Ovary (tissue), 9 donors: ENCODE data around the gene ENTPD7. TPM values are rescaled to one million over a fixed set of nuclear protein-coding genes. Genes with fewer than 3 reads are reported as not detected.

ENCODE experiments used
- DNase-seq, 5 donors: peaks; one replicate each; pipeline ENCODE4 v3.0.0-alpha.2; 2019 to 2020
- H3K27ac ChIP-seq, 2 donors: fragments of 200-600 bp; one replicate each; pipeline versions ENCODE4 v1.5.1 to v1.8.0; 2019 to 2022
- H3K27me3 ChIP-seq: fragments of 200-600 bp; one replicate; pipeline ENCODE4 v1.8.0; 2022
- H3K36me3 ChIP-seq: fragments of 200-600 bp; sonication (generic); one replicate; pipeline ENCODE4 v1.5.1; 2019
- H3K4me1 ChIP-seq: one replicate; pipeline ENCODE4 v1.8.1; 2013; ENCODE audit warnings: mild to moderate bottlenecking, moderate library complexity; ENCODE audit not compliant: insufficient read depth
- H3K4me3 ChIP-seq: fragments of 200-600 bp; sonication (generic); one replicate; pipeline ENCODE4 v1.5.1; 2017
- H3K9me3 ChIP-seq, 2 donors: fragments of 200-600 bp in 1 of 2; sonication (generic) in 1 of 2; one replicate each; pipeline versions ENCODE4 v1.5.1 to v1.8.1; 2013 to 2019; ENCODE audit warnings: mild to moderate bottlenecking in 1 of 2, moderate library complexity in 1 of 2
- EP300 ChIP-seq: sonication (generic); formaldehyde crosslinking; IDR thresholded peaks from one replicate; pipeline ENCODE4 v1.6.1; 2017; ENCODE audit warnings: antibody characterized with exemption
- POLR2A ChIP-seq: fragments of 450-650 bp; IDR thresholded peaks from one replicate; pipeline ENCODE4 v1.6.1; 2017; ENCODE audit warnings: antibody characterized with exemption, mild to moderate bottlenecking, moderate library complexity
- WGBS, 3 donors: extraction: QIAGEN DNeasy Blood & Tissue Kit in 1 of 3; methylation state at CpG; one replicate each; pipeline versions ENCODE4 v1.1.5 to v1.1.7; 2013 to 2017; 5-methylcytosine and 5-hydroxymethylcytosine counted together
- intact Hi-C, 4 donors: fragments of 100-400 bp; cut with DNase I; formaldehyde crosslinking; loops; one replicate each; pipeline versions ENCODE4 v1.11.0 to v1.15.1; 2022 to 2023
- polyA plus RNA-seq, 2 donors: library from polyadenylated mRNA; stranded (reverse); fragments of 200-250 nt in 1 of 2; fragments of 350-450 nt in 1 of 2; fragmentation: Illumina TruSeq in 1 of 2; extraction: RNeasy Lipid Tissue Mini Kit (QIAGEN cat#74804) in 1 of 2; gene quantifications; one replicate each; pipeline ENCODE4 v1.2.3, GENCODE V29; 2013 to 2014
- total RNA-seq, 7 donors: library from RNA; depleted of rRNA in 2 of 7; stranded (reverse); fragments of >200 nt in 2 of 7; fragmentation: NEBNext Ultra II Directional in 3 of 7; extraction: Animal tissue kit (Norgen Biotek cat#: 25700) in 3 of 7; gene quantifications; one replicate each; pipeline versions ENCODE4 v1.1.0 to v1.2.4, GENCODE V29; 2016 to 2023
- TF ChIP-seq, protein P1 (sequence below), 3 donors: fragments of 450-650 bp in 2 of 3; fragments of 200-600 bp in 1 of 3; IDR thresholded peaks; one replicate each; pipeline versions ENCODE4 v1.5.1 to v1.8.0; 2016 to 2022; ENCODE audit warnings: antibody characterized with exemption in 3 of 3, mild to moderate bottlenecking in 1 of 3
- donor health status: DM: no; HTN: no; CAD: no; lungs with moderate emphysema.
- donor health status: DM: no; HTN: no; CAD: no.
- donor health status: Bipolar disorder and iron deficiency.
- donor health status: DM: yes; HTN: yes; CAD: no.
- donor health status: DM: no; HTN: no; CAD: no.
- donor health status: DM: yes; HTN: yes; CAD: no.

ENTPD7 gene
- total and polyA plus RNA-seq, 9 donors, result 1.1 to 8.8 (median 5.3) TPM

- no peaks in the 10 kb centered on the region for H3K9me3 ChIP-seq
- DNase-seq, result no peak
- no peak overlapping the region for H3K27ac ChIP-seq
- WGBS, 3 donors, result 69 to 77% (median 69%) methylated on average over 4 of the region's 4 CpGs
- intact Hi-C loops, result loop anchor here in 2 of 4 donors (10.0 kb wide), 2 partner anchors 181 to 221 kb away; partner anchors contain the start of gene GOT1 (in 1 of the 2)
- no peak overlapping the region for H3K4me3 ChIP-seq
- no peaks in the 10 kb centered on the region for H3K36me3 ChIP-seq
- H3K27me3 ChIP-seq, result no peaks in the 10 kb centered on the region
- H3K4me1 ChIP-seq, result peaks cover 4% of the 10 kb centered on the region
- TF ChIP-seq, protein P1, sequence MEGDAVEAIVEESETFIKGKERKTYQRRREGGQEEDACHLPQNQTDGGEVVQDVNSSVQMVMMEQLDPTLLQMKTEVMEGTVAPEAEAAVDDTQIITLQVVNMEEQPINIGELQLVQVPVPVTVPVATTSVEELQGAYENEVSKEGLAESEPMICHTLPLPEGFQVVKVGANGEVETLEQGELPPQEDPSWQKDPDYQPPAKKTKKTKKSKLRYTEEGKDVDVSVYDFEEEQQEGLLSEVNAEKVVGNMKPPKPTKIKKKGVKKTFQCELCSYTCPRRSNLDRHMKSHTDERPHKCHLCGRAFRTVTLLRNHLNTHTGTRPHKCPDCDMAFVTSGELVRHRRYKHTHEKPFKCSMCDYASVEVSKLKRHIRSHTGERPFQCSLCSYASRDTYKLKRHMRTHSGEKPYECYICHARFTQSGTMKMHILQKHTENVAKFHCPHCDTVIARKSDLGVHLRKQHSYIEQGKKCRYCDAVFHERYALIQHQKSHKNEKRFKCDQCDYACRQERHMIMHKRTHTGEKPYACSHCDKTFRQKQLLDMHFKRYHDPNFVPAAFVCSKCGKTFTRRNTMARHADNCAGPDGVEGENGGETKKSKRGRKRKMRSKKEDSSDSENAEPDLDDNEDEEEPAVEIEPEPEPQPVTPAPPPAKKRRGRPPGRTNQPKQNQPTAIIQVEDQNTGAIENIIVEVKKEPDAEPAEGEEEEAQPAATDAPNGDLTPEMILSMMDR (IDR thresholded peaks at IDR 0.05), result no peak
- TF ChIP-seq POLR2A (no peak), EP300 (no peak)
Measured at GRCh38 chr10:99615426-99615825, 43.9 kb upstream of the ENTPD7 start.

DNA sequence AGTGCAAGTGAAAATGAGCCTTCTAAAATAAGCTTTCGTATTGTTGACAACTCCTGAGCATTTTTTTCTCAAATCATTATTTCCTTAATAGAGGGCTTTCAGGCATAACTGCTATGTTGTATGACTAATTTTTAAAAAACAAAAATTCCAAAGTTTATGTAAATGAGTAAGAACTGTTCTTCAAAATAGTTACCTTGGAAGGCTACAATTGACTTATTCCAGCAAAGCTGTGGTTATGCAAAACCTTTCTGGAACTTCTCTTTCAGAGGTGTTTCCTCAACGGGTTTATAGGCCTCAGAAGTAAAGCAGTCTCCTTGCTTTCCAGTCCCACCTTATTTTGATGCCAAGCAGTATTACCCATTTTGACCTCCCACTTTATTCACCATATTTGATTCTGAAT is 41.6 kb upstream of the ENTPD7 start:
- intact Hi-C loops, result loop anchor here in 2 of 4 donors (10.0 kb wide), 2 partner anchors 183 to 223 kb away; partner anchors contain the start of gene GOT1 (in 1 of the 2)
- DNase-seq, result no peak
- Histone ChIP-seq H3K36me3 (no peaks in the 10 kb centered on the region), H3K4me3 (no peak overlapping the region), H3K4me1 (peaks cover 7% of the 10 kb centered on the region), H3K27me3 (no peaks in the 10 kb centered on the region), H3K27ac (no peak overlapping the region), H3K9me3 (no peaks in the 10 kb centered on the region)
- TF ChIP-seq, protein P1 (IDR thresholded peaks at IDR 0.05), result no peak
- no peak for TF ChIP-seq POLR2A
- TF ChIP-seq EP300, result no peak
- WGBS, 3 donors, result 35 to 49% (median 44%) methylated on average over 2 of the region's 2 CpGs

DNA sequence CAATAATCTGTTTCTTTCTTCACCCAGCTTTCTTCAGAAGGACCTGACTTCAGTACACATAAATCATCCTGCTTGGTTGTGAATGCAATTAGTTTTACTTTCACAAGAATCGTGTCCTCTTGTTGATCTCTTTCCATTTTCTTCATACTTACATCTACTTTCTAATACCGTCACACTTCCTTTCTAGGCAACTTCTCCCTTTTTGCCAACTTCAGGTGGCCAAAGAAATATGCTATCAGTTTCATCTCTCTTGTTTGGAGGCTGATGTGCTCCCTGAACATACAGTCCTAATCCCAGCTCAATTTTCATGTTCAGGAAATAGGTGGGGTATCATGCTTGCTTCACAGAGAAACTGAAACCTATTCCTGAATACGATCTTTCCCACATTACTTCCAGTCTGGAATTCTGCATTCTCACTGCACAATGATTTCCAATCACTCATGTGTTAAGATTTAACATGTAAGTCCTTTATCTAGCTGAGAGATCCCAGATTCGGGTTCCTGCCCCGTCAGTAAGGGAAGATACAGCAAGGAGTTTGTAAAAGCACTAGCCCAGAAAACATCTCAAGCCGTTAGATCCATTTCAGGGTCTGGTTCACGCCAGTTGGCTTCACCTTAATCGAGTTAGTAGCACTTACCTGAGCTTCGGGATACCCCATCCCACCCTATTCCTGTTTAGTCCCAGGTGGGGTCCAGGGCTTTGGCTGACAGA is 40.1 kb upstream of the ENTPD7 start:
- Histone ChIP-seq H3K36me3 (no peaks in the 10 kb centered on the region), H3K4me3 (peak overlapping the region; percentile 92), H3K9me3 (no peaks in the 10 kb centered on the region), H3K27me3 (no peaks in the 10 kb centered on the region), H3K4me1 (peaks cover 7% of the 10 kb centered on the region), H3K27ac (peak overlapping the region; percentile 81 to 99)
- intact Hi-C loops, result loop anchor here in 2 of 4 donors (10.0 kb wide), 2 partner anchors 184 to 224 kb away; partner anchors contain the start of gene GOT1 (in 1 of the 2)
- no peak for TF ChIP-seq EP300
- TF ChIP-seq POLR2A, result no peak
- TF ChIP-seq, protein P1 (IDR thresholded peaks at IDR 0.05), result no peak
- WGBS, 3 donors, result 1 to 2% (median 1%) methylated on average over 9 of the region's 9 CpGs
- no peak for DNase-seq

DNA sequence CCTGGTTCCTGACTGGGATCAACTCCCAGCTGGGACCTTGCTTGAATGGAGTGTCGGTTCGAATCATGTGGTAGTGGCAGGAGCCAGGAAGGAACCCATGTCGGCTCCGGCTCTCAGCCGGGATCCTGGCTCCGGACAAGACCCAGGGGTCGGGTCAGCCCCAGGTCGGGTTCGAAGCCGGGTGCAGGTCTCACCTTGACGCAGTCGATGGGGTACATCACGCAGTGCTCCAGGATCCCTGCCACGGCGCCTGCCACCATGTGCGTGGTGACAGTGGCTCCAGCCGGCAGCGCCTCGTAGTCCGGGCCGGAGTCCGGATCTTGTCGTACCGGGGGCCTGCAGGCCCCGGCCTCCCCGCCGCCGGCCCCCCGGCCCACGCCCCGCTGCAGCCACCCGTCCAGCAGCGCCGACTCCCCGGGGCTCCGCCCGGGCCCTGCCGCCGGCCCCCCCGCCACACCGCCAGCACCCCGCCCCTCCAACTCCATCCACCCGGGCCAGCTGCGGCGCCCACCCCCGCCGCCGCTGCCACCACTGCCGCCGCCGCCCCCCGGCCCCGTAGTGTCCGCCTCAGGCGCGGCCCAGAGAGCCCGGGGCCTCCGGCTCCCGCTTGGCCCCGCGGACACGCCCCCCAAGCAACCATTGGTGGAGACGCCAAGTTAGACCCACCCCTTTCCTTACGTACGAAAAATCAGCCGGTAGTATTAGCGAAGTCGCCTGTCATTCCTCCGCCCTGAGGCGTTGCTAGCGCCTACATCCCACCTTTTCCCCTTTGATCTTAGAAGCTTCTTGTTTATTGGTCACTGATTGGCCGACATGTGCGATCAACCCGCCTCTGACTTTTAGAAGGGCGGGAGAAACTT is 39.2 kb upstream of the ENTPD7 start, which contains the start of gene SLC25A28:
Gene SLC25A28, minus strand, starts transcription at position 589 of the 860 bp plus-strand sequence. Its CDS starts 104 bp downstream, at position 485.
- no peaks in the 10 kb centered on the region for H3K36me3 ChIP-seq
- H3K27ac ChIP-seq, result peak within 1 kb of the TSS; percentile 83 to 99
- no peaks in the 10 kb centered on the region for H3K9me3 ChIP-seq
- peaks cover 7% of the 10 kb centered on the region for H3K4me1 ChIP-seq
- H3K27me3 ChIP-seq, result no peaks in the 10 kb centered on the region
- intact Hi-C loops, result loop anchor here in 3 of 4 donors (2.0 to 10.0 kb wide), 5 partner anchors 115 to 225 kb away; partner anchors contain the start of genes GOT1 (in 3 of the 3), COX15 (in 1 of the 3) and CUTC (in 1 of the 3)
- H3K4me3 ChIP-seq, result peak within 1 kb of the TSS; percentile 92
- no peak for TF ChIP-seq EP300
- peak; percentile 5 for TF ChIP-seq POLR2A
- 1% methylated on average over 50 to 75 of the region's 75 CpGs for whole genome bisulfite sequencing, 3 donors
- peak; percentile 93 to 96 (median 94) for DNase-seq
